SK-N-SH treated with all-trans-retinoic acid at 6 μM for 48 hours (cell line): Measurements from ENCODE around the gene VAT1L.

ENCODE experiments used
- CSRNP3 ChIP-seq: fragments of 250-450 bp; sonication (Bioruptor Pico); IDR thresholded peaks from 2 replicates; pipeline ENCODE4 v1.5.1; 2021; ENCODE audit warnings: mild to moderate bottlenecking, moderate library complexity
- ISL1 ChIP-seq: fragments of 250-450 bp; sonication (Bioruptor Pico); IDR thresholded peaks from 2 replicates; pipeline ENCODE4 v2.1.2; 2022; ENCODE audit warnings: mild to moderate bottlenecking, moderate library complexity
- ZC3H10 ChIP-seq: fragments of 250-450 bp; sonication (Bioruptor Pico); IDR thresholded peaks from 2 replicates; pipeline ENCODE4 v1.5.1; 2021; ENCODE audit warnings: mild to moderate bottlenecking, moderate library complexity
- ZFP30 ChIP-seq: fragments of 450-650 bp; formaldehyde crosslinking; IDR thresholded peaks from 2 replicates; pipeline ENCODE4 v1.5.0; 2022; ENCODE audit warnings: mild to moderate bottlenecking, moderate library complexity
- ZNF70 ChIP-seq: fragments of 450-650 bp; formaldehyde crosslinking; IDR thresholded peaks from 2 replicates; pipeline ENCODE4 v1.5.0; 2020; ENCODE audit warnings: mild to moderate bottlenecking, moderate library complexity
- TF ChIP-seq, protein P1 (sequence below): fragments of 250-450 bp; sonication (Bioruptor Pico); IDR thresholded peaks from 2 replicates; pipeline ENCODE4 v1.8.0; 2020; ENCODE audit warnings: mild to moderate bottlenecking, moderate library complexity, borderline replicate concordance
- TF ChIP-seq, protein P2 (sequence below): fragments of 250-450 bp; sonication (Bioruptor Pico); IDR thresholded peaks from 2 replicates; pipeline ENCODE4 v1.5.0; 2020; ENCODE audit warnings: mild to moderate bottlenecking, moderate library complexity

DNA sequence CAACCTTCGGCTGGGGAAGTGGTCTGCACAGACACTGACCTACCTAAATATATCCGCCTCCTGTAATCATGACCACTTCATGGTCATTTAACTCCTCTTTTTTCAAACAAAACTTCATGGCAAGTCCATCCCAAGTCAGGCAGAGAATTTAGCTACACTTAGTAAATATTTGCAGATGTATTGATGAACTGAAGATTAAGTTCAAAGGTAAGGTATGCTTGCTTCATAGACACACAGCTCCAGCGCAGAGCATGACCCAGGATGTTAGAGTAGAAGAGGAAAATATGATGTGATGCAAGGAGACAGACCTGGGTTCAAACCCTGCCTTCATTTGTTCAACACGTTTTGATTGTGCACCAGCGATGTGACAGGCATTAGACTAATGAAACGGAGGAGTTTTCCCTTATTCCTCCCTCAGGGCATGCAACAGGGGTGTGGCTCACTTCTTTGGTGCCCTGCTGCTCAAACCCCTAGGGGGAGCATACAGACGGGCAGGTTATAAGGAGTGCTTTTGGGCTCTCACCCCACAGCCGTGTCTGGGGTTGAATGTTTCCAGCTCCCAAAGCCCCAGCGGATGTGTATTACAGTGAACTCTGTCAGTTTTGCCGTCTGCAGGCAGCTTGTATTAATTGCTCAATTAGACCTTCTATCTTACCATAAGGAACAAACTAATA, 210.1 kb downstream of the VAT1L start:
- no peak for TF ChIP-seq ISL1 (CRISPR knock-in tag)
- TF ChIP-seq ZC3H10 (CRISPR knock-in tag): no peak
- TF ChIP-seq ZNF70: no peak
- TF ChIP-seq, protein P1, sequence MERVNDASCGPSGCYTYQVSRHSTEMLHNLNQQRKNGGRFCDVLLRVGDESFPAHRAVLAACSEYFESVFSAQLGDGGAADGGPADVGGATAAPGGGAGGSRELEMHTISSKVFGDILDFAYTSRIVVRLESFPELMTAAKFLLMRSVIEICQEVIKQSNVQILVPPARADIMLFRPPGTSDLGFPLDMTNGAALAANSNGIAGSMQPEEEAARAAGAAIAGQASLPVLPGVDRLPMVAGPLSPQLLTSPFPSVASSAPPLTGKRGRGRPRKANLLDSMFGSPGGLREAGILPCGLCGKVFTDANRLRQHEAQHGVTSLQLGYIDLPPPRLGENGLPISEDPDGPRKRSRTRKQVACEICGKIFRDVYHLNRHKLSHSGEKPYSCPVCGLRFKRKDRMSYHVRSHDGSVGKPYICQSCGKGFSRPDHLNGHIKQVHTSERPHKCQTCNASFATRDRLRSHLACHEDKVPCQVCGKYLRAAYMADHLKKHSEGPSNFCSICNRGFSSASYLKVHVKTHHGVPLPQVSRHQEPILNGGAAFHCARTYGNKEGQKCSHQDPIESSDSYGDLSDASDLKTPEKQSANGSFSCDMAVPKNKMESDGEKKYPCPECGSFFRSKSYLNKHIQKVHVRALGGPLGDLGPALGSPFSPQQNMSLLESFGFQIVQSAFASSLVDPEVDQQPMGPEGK (CRISPR knock-in tag): no peak
- TF ChIP-seq, protein P2, sequence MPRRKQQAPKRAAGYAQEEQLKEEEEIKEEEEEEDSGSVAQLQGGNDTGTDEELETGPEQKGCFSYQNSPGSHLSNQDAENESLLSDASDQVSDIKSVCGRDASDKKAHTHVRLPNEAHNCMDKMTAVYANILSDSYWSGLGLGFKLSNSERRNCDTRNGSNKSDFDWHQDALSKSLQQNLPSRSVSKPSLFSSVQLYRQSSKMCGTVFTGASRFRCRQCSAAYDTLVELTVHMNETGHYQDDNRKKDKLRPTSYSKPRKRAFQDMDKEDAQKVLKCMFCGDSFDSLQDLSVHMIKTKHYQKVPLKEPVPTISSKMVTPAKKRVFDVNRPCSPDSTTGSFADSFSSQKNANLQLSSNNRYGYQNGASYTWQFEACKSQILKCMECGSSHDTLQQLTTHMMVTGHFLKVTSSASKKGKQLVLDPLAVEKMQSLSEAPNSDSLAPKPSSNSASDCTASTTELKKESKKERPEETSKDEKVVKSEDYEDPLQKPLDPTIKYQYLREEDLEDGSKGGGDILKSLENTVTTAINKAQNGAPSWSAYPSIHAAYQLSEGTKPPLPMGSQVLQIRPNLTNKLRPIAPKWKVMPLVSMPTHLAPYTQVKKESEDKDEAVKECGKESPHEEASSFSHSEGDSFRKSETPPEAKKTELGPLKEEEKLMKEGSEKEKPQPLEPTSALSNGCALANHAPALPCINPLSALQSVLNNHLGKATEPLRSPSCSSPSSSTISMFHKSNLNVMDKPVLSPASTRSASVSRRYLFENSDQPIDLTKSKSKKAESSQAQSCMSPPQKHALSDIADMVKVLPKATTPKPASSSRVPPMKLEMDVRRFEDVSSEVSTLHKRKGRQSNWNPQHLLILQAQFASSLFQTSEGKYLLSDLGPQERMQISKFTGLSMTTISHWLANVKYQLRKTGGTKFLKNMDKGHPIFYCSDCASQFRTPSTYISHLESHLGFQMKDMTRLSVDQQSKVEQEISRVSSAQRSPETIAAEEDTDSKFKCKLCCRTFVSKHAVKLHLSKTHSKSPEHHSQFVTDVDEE (CRISPR knock-in tag): no peak
- no peak for TF ChIP-seq ZFP30 (CRISPR knock-in tag)
- no peak for TF ChIP-seq CSRNP3 (CRISPR knock-in tag)
